GM23248 (cell line): Measurements from ENCODE around the gene PKN3.

Experiments used
- EZH2 ChIP-seq: fragments of 200-600 bp; sonication (generic); IDR thresholded peaks from 2 replicates; pipeline ENCODE4 v1.6.1; 2018; ENCODE audit warnings: antibody characterized with exemption, mild to moderate bottlenecking; ENCODE audit not compliant: insufficient read depth, poor library complexity, severe bottlenecking
- EZH2phosphoT487 ChIP-seq: fragments of 200-600 bp; sonication (generic); IDR thresholded peaks from 2 replicates; pipeline ENCODE4 v1.6.1; 2018; ENCODE audit warnings: antibody characterized with exemption, moderate library complexity, mild to moderate bottlenecking, low read depth; ENCODE audit not compliant: insufficient read depth

DNA sequence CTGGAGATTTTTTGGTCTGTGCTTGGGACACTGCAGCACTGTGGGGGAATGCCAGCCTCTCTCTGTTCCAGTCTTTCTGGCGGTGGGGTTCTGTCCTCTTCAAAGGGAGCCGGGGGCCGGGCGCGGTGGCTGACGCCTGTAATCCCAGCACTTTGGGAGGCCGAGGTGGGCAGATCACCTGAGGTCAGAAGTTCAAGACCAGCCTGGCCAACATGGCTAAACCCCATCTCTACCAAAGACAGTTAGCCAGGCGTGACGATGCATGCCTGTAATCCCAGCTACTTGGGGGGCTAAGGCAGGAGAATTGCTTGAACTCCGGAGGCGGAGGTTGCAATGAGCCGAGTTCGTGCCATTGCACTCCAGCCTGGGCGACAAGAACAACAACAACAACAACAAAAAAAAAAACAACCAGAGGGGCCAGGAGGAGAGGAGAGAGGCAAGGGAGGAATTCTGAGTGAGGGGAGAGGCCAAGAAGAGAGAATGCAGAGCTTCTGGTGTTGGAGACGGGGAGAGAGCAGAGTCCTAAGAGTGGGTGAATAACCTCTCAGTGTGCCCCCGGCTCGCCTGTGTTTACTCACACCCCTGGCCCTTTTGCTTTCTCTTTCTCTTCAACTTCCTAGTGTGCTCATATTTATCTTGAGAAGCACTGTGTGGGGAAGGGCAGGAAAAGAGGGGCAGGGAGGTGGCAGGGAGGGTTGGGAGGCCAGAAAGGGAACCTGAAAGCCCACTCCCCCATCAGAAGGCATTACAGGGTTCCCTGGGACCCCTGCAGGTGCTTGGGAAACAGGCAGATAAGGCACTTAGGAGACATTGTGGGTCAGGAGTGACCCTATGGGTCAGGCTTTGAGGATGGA is 16.4 kb upstream of the PKN3 start:
- TF ChIP-seq EZH2phosphoT487 (no peak), EZH2 (no peak)
